WTC11 (cell line): ENCODE measurements around the gene SMYD3.

ENCODE experiments used
- CBFB ChIP-seq: sonication (generic); formaldehyde crosslinking; IDR thresholded peaks from 2 replicates; pipeline ENCODE4 v1.8.1; 2022; ENCODE audit warnings: mild to moderate bottlenecking, low read depth, missing genetic modification reagents
- CREB1 ChIP-seq: sonication (generic); formaldehyde crosslinking; IDR thresholded peaks from 2 replicates; pipeline ENCODE4 v1.8.0; 2023; ENCODE audit warnings: mild to moderate bottlenecking, missing genetic modification reagents
- ELF4 ChIP-seq: sonication (generic); formaldehyde crosslinking; IDR thresholded peaks from 2 replicates; pipeline ENCODE4 v1.8.1; 2022; ENCODE audit warnings: low read depth, mild to moderate bottlenecking, moderate library complexity, missing genetic modification reagents
- ETV6 ChIP-seq: sonication (generic); formaldehyde crosslinking; IDR thresholded peaks from 2 replicates; pipeline ENCODE4 v1.8.1; 2022; ENCODE audit warnings: mild to moderate bottlenecking, missing genetic modification reagents
- JUN ChIP-seq: sonication (generic); formaldehyde crosslinking; IDR thresholded peaks from 2 replicates; pipeline ENCODE4 v1.8.0; 2023; ENCODE audit warnings: mild to moderate bottlenecking, missing genetic modification reagents
- NR3C1 ChIP-seq: sonication (generic); formaldehyde crosslinking; conservative IDR thresholded peaks from 2 replicates; pipeline ENCODE4 v1.8.1; 2023; ENCODE audit warnings: low read depth, mild to moderate bottlenecking, missing genetic modification reagents
- TEAD4 ChIP-seq: sonication (generic); formaldehyde crosslinking; IDR thresholded peaks from 2 replicates; pipeline ENCODE4 v1.8.0; 2022; ENCODE audit warnings: mild to moderate bottlenecking, missing genetic modification reagents
- ZNF138 ChIP-seq: sonication (generic); formaldehyde crosslinking; conservative IDR thresholded peaks from 2 replicates; pipeline ENCODE4 v1.8.1; 2022; ENCODE audit warnings: mild to moderate bottlenecking, moderate library complexity, missing genetic modification reagents
- ZNF263 ChIP-seq: sonication (generic); formaldehyde crosslinking; IDR thresholded peaks from 2 replicates; pipeline ENCODE4 v1.8.1; 2022; ENCODE audit warnings: low read depth, mild to moderate bottlenecking, moderate library complexity, missing genetic modification reagents
- ZNF423 ChIP-seq: fragments of 250-450 bp; sonication (Bioruptor Pico); IDR thresholded peaks from 2 replicates; pipeline ENCODE4 v2.1.2; 2022; ENCODE audit warnings: mild to moderate bottlenecking, moderate library complexity
- TF ChIP-seq, protein P1 (sequence below): sonication (generic); formaldehyde crosslinking; IDR thresholded peaks from 2 replicates; pipeline ENCODE4 v1.8.1; 2023; ENCODE audit warnings: mild to moderate bottlenecking, missing genetic modification reagents
- TF ChIP-seq, protein P2 (sequence below): fragments of 200-600 bp; IDR thresholded peaks from 2 replicates; pipeline ENCODE4 v1.8.0; 2022; ENCODE audit warnings: antibody characterized with exemption
- TF ChIP-seq, protein P3 (sequence below): sonication (generic); formaldehyde crosslinking; IDR thresholded peaks from 2 replicates; pipeline ENCODE4 v1.8.1; 2023; ENCODE audit warnings: mild to moderate bottlenecking, moderate library complexity, missing genetic modification reagents
- TF ChIP-seq, protein P4 (sequence below): sonication (generic); formaldehyde crosslinking; IDR thresholded peaks from 2 replicates; pipeline ENCODE4 v1.8.1; 2022; ENCODE audit warnings: mild to moderate bottlenecking, missing genetic modification reagents, moderate library complexity, borderline replicate concordance

GRCh38 chr1:246279402-246279801 is 227.7 kb downstream of the SMYD3 start:
- TF ChIP-seq JUN (CRISPR knock-in tag) (no peak), ZNF138 (CRISPR knock-in tag) (no peak), NR3C1 (CRISPR knock-in tag) (no peak), CBFB (no peak), CREB1 (CRISPR knock-in tag) (no peak), ZNF263 (CRISPR knock-in tag) (no peak), ZNF423 (CRISPR knock-in tag) (no peak), ELF4 (CRISPR knock-in tag) (no peak), ETV6 (CRISPR knock-in tag) (no peak), TEAD4 (CRISPR knock-in tag) (no peak)
- TF ChIP-seq, protein P1, sequence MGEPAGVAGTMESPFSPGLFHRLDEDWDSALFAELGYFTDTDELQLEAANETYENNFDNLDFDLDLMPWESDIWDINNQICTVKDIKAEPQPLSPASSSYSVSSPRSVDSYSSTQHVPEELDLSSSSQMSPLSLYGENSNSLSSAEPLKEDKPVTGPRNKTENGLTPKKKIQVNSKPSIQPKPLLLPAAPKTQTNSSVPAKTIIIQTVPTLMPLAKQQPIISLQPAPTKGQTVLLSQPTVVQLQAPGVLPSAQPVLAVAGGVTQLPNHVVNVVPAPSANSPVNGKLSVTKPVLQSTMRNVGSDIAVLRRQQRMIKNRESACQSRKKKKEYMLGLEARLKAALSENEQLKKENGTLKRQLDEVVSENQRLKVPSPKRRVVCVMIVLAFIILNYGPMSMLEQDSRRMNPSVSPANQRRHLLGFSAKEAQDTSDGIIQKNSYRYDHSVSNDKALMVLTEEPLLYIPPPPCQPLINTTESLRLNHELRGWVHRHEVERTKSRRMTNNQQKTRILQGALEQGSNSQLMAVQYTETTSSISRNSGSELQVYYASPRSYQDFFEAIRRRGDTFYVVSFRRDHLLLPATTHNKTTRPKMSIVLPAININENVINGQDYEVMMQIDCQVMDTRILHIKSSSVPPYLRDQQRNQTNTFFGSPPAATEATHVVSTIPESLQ (CRISPR knock-in tag), result no peak
- TF ChIP-seq, protein P2, sequence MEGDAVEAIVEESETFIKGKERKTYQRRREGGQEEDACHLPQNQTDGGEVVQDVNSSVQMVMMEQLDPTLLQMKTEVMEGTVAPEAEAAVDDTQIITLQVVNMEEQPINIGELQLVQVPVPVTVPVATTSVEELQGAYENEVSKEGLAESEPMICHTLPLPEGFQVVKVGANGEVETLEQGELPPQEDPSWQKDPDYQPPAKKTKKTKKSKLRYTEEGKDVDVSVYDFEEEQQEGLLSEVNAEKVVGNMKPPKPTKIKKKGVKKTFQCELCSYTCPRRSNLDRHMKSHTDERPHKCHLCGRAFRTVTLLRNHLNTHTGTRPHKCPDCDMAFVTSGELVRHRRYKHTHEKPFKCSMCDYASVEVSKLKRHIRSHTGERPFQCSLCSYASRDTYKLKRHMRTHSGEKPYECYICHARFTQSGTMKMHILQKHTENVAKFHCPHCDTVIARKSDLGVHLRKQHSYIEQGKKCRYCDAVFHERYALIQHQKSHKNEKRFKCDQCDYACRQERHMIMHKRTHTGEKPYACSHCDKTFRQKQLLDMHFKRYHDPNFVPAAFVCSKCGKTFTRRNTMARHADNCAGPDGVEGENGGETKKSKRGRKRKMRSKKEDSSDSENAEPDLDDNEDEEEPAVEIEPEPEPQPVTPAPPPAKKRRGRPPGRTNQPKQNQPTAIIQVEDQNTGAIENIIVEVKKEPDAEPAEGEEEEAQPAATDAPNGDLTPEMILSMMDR, result no peak
- TF ChIP-seq, protein P3, sequence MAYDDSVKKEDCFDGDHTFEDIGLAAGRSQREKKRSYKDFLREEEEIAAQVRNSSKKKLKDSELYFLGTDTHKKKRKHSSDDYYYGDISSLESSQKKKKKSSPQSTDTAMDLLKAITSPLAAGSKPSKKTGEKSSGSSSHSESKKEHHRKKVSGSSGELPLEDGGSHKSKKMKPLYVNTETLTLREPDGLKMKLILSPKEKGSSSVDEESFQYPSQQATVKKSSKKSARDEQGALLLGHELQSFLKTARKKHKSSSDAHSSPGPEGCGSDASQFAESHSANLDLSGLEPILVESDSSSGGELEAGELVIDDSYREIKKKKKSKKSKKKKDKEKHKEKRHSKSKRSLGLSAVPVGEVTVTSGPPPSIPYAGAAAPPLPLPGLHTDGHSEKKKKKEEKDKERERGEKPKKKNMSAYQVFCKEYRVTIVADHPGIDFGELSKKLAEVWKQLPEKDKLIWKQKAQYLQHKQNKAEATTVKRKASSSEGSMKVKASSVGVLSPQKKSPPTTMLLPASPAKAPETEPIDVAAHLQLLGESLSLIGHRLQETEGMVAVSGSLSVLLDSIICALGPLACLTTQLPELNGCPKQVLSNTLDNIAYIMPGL (CRISPR knock-in tag), result no peak
- TF ChIP-seq, protein P4, sequence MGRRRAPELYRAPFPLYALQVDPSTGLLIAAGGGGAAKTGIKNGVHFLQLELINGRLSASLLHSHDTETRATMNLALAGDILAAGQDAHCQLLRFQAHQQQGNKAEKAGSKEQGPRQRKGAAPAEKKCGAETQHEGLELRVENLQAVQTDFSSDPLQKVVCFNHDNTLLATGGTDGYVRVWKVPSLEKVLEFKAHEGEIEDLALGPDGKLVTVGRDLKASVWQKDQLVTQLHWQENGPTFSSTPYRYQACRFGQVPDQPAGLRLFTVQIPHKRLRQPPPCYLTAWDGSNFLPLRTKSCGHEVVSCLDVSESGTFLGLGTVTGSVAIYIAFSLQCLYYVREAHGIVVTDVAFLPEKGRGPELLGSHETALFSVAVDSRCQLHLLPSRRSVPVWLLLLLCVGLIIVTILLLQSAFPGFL, result no peak
